GM21423 (cell line): ENCODE measurements around the gene SPANXD.
"Not testable (repeated sequence)": the region's sequence is repeated elsewhere in the genome, so short reads cannot be mapped to it uniquely, and the experiment has no call there.

Experiments
- ATAC-seq: cut with Tn5 transposase; IDR thresholded peaks from one replicate; pipeline ENCODE4 v1.9.1; 2021; ENCODE audit warnings: mild to moderate bottlenecking, moderate library complexity; ENCODE audit not compliant: unreplicated experiment

The SPANXD gene

DNA sequence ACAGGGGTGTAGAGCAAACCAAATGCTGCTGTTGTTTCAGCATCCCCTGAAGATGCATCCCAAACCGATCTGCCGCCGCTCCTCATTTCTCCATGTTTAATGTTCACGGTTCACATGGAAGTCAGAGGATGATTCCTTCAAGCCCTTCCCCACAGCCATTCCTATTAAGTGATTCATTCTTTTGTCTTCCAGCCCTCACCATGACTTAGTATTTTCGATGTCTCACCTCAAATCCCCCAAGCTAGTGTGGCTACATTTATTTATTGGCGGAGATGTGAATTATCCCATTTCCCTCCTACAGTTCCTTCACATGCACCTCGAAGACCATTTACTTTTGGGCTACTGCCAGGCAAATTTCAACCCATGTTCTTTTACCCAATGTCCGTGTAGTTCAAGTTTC, at the start of gene SPANXD:
Gene SPANXD, minus strand, starts transcription at position 101 of the 400 bp plus-strand sequence. CDS start 334 bp downstream, outside the sequence.
- not testable (repeated sequence) for ATAC-seq

GRCh38 chrX:141742666-141743065, 44.1 kb upstream of the SPANXD start:
- no peak for ATAC-seq

DNA sequence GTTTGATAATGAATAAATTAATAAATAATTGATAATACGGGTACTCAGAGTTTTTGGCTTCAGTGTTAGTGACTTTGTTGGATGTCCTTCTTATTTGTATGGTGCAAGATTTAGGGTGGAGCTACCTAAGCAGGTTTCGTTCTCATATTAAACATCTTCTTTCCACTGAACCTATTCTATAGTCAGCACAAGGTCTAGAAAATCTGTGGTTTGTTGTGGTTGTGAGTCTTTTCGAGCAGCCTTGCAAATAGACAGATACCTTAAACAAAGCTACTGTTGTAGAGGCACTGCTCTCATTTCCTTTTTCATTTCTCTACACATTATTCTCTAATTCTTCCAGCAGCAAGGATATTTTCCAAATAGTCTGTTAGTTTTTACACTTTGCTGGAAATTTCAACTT, 38.1 kb upstream of the SPANXD start:
- no peak for ATAC-seq

GRCh38 chrX:141733371-141733770, 34.8 kb upstream of the SPANXD start:
- ATAC-seq: no peak

- ATAC-seq: no peak
Measured at GRCh38 chrX:141732031-141732430, 33.5 kb upstream of the SPANXD start.

GRCh38 chrX:141724186-141724585, 25.6 kb upstream of the SPANXD start:
- no peak for ATAC-seq

GRCh38 chrX:141714680-141715079, 16.1 kb upstream of the SPANXD start:
- ATAC-seq: no peak

DNA sequence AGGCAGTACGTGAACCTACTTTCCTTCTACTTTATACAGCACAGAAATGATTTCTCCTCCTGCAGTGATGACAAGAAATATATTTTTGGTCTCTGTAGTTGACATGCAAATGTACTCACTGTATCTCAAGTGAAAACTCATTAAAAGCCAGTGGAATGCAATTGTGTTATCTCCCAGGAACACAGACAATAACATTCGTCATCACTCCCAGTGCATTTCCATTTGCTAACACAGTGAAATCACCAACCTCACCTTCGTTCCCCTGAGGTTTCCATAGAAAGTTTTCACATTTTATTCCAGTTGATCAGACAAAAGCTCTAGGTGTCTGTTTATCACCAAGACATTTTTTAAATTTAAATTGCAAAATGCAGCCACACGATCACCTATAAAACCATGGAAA, 2.5 kb upstream of the SPANXD start:
- ATAC-seq: no peak

DNA sequence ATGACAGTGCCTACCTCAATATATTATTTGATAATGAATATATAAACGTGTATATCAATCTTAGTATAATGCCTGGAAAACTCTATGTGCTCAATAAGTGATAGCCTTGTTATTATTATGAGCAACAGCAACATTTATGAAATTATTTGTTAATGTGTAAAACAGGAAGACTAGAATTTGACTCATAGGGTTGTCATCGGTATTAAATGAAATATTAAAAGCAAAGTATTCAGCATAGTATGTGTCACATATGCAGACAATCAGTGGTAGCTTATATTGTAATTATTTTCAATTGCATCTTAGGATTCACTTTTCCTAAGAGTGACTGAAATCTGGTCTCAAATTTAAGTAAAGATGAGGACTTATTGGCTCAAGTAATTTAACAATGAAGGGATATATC, 24.6 kb downstream of the SPANXD start:
- ATAC-seq: no peak

DNA sequence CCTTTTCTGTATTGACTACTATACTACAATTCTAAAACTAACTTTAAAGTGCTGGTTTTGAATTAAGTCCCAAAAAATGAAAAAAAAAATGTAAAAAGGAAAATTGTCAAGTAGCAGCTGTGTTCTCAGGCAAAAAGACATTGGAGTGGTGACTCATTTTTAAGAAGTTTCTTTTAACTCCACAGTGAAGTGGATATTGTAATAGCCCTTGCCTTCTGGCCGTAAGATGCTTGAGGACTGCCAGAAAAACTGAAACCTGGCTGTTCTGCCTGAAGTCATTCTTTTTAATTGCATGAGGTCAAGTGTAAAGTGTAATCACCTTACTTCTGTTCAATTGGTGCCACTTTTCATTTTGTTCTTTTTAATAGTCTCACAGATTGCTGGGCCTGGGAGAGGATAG, 28.9 kb downstream of the SPANXD start:
- ATAC-seq: no peak

DNA sequence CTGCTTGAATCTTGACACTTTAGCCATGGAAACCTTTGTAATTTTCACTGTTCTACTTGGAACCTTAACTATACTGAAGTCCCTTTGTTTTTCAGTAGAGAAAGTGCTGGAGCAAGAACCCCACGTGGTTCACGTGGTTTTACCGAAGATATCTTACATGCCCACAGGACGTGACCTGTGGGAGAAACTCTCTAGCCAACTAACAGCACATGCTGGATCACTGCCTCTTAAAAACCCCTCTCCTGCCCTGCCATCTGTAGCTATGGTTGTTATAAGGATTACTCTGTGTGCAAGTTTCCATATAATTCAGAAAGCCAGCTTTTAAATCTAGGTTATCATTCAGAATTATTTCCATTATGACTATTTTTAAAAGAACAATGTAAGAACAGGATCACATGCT, 30.2 kb downstream of the SPANXD start:
- ATAC-seq: no peak

- no peak for ATAC-seq
Measured at GRCh38 chrX:141662781-141663180, 35.8 kb downstream of the SPANXD start.

GRCh38 chrX:141652286-141652685, 46.3 kb downstream of the SPANXD start:
- no peak for ATAC-seq
